B cell (primary cell): ENCODE measurements around the gene CACNA2D4.

Experiments used
- CTCF ChIP-seq: fragments of 200-600 bp; IDR thresholded peaks from one replicate; pipeline ENCODE4 v1.8.0; 2022; ENCODE audit warnings: antibody characterized with exemption, mild to moderate bottlenecking
- EZH2 ChIP-seq: IDR thresholded peaks from 2 replicates; pipeline ENCODE4 v1.6.1; 2012; ENCODE audit warnings: borderline replicate concordance, low read depth, mild to moderate bottlenecking, moderate library complexity, low read length; ENCODE audit not compliant: insufficient read depth, poor library complexity, severe bottlenecking

GRCh38 chr12:1790444-1790843 is 128.0 kb downstream of the CACNA2D4 start:
- TF ChIP-seq CTCF (no peak), EZH2 (no peak)
